NCI-H2196 (cell line): ENCODE results near the gene AGPS.
"Not testable (repeated sequence)": the region's sequence is repeated elsewhere in the genome, so short reads cannot be mapped to it uniquely, and the experiment has no call there.

Source experiments
- DNase-seq: peaks from one replicate; lab custom pipeline; 2025; ENCODE audit not compliant: unreplicated experiment; lab: John Stamatoyannopoulos, UW

AGPS gene

GRCh38 chr2:177392373-177393202 is at the start of gene AGPS:
Gene AGPS, plus strand, starts transcription at chr2:177392773. Its CDS starts 17 bp downstream, at chr2:177392790.
- peak; percentile 90 for DNase-seq

- DNase-seq: no peak
Observed at GRCh38 chr2:177343773-177344172, 48.8 kb upstream of the AGPS start.

GRCh38 chr2:177344316-177344715 is 48.3 kb upstream of the AGPS start:
- DNase-seq: no peak

GRCh38 chr2:177346192-177346591 is 46.4 kb upstream of the AGPS start:
- no peak for DNase-seq

GRCh38 chr2:177347570-177347969 is 45.0 kb upstream of the AGPS start:
- no peak for DNase-seq

GRCh38 chr2:177348118-177348654 is 44.4 kb upstream of the AGPS start:
- DNase-seq: no peak

GRCh38 chr2:177348733-177349693 is 43.6 kb upstream of the AGPS start:
- no peak for DNase-seq

DNA sequence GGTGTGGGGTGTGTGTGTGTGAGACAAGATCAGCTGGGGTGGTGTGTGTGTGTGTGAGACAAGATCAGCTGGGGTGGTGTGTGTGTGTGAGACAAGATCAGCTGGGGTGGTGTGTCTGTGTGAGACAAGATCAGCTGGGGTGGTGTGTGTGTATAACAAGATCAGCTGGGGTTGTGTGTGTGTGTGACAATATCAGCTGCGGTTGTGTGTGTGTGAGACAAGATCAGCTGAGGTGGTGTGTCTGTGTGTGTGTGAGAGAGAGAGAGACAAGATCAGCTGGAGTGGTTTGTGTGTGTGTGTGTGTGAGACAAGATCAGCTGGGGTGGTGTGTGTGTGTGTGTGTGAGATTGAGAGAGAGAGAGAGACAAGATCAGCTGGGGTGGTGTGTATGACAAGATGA is 41.9 kb upstream of the AGPS start:
- not testable (repeated sequence) for DNase-seq

GRCh38 chr2:177351121-177351520 is 41.5 kb upstream of the AGPS start:
- DNase-seq: not testable (repeated sequence)

DNA sequence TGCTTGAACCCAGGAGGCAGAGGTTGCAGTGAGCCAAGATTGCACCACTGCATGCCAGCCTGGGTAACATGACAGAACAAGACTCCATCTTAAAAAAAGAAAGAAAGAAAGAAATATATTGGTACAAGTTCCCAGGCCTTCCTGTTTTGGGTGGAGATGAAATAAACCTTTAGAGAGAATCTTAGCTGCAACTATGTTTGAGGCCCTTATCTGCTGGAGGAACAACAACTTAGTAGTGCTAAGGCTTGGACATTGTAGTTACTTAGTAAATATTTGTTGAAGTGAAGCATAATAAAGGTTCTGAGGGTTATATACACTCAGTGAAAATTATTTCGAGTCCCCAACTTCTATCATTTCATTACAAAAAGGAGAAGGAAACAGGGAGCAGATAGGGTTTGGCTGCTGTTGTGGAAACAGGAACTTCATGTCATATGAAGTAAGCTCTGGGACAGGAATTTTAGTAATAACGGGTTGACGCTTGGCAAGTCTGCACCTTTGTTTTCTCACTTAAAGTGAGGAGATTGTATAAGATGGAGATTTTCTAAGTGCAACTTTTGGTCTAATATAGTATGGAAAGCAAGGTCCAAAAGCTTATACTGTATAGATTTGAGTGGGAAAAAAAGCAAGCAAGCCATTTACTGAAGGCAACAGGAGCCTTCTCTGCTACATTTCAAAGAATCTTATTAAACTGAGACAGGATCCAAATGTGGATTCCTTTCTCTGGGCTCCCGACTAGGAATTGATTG is 40.0 kb upstream of the AGPS start:
- DNase-seq: no peak

DNA sequence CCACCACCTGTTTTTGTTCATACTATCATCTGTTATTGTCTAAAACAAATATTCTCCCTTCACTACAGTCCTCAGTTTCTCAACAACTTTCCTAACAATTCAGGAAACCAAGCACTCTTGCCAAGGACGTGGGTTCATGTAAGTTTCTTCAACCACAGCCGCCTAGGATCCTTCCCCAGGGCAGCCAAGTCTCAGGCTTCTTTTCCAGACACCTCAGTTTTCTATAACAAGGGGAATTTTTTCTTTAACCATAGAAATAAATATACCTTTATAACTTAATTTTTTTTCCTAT is 39.4 kb upstream of the AGPS start:
- no peak for DNase-seq

DNA sequence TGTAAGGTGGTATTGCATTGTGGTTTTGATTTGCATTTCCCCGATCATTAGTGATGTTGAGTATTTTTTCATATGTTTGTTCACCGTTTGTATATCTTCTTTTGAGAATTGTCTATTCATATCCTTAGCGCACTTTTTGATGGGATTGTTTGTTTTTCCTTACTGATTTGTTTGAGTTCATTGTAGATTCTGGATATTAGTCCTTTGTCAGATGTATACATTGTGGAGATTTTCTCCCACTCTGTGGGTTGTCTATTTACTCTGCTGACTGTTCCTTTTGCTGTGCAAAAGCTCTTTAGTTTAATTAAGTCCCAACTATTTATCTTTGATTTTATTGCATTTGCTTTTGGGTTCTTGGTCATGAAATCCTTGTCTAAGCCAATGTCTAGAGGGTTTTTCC is 38.0 kb upstream of the AGPS start:
- not testable (repeated sequence) for DNase-seq

GRCh38 chr2:177355874-177356273 is 36.7 kb upstream of the AGPS start:
- no peak for DNase-seq

- DNase-seq: no peak
Observed at GRCh38 chr2:177359836-177360595, 32.6 kb upstream of the AGPS start.

DNA sequence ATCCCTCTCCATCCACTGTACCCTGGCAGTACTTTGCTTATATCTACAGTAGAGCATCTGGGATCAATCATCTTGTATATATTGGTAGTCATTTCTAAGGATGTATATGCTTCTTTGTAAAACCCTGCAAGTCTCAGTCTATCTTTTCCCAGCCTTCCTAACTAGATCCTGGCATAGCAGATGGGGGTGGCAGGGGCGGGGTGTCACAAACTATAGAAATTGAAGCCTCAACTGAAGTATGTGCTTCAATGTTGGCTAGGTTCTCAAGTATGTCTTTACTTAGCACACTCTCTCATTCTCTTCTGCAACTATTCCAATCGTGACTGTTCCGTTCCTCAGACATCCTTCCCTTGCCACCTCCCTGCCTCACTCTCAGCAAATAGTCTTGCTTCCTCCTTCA is 30.1 kb upstream of the AGPS start:
- DNase-seq: no peak

DNA sequence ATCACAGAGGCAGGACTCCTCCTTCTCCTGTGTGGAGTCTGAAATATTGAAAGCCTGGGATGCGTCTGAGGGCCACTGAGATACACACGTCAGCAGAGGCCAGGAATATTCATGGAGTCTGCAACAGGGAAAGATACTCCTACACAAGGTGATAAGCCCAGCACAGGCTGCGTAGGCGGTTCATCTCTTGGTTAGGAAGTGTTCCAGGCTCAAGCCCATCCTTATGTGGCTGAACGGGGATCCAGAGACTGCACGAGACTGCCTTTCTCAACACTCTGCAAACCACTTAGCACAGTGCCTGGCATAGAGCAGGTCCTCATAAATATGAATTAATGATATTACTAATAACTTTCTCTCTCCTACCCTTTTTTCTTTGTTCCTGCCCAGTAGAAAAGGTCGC is 29.2 kb upstream of the AGPS start:
- no peak for DNase-seq

DNA sequence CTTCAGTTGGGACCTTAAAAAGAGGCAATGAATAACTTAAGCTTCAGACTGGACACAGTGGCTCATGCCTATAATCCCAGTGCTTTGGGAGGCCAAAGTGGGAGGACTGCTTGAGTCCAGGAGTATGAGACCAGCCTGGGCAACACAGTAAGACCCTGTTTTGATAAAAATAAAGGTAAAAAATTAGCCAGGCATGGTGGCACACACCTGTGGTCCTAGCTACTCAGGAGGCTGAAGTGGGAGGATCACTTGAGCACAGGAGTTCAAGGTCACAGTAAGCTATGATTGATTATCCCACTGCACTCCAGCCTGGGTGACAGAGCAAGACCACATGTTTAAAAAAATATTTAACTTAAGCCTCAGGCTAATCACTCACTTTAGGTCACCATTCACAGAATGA is 26.8 kb upstream of the AGPS start:
- DNase-seq: not testable (repeated sequence)

- DNase-seq: not testable (repeated sequence)
Observed at GRCh38 chr2:177368023-177368422, 24.6 kb upstream of the AGPS start.

DNA sequence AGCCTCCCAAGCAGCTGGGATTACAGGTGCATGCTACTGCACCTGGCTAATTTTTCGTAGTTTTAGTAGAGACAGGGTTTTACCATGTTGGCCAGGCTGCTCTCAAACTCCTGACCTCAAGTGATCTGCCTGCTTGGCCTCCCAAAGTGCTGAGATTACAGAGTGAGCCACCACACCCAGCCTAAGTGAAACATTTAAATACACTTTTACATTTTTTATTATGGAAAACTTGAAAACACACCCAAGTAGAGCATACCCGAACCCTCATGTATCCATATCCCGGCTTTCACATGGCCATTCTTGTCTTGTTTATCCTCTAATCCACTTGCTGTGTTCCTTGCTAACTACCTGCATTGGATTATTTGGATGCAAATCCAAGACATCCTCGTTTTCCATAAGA is 13.2 kb upstream of the AGPS start:
- DNase-seq: no peak

GRCh38 chr2:177380181-177380580 is 12.4 kb upstream of the AGPS start:
- DNase-seq: no peak
